ENCODE measurements around the gene FARP2. TPM values are rescaled to one million over a fixed set of nuclear protein-coding genes. Genes with fewer than 3 reads are reported as not detected.

Gene FARP2
- total and polyA plus RNA-seq, 4 donors: 5.8 to 30.9 (median 14.3) TPM

- Histone ChIP-seq H3K27ac (ENCODE audit: low read depth in 1 of 2, low read length in 2 of 2) (no peak overlapping the region), H3K36me3 (ENCODE audit: control insufficient read depth in 4 of 4, insufficient read depth in 3 of 4, low read depth in 1 of 4, low read length in 3 of 4) (peaks cover 0 to 29% (median 16%) of the 10 kb centered on the region in 4 donors), H3K4me1 (ENCODE audit: control insufficient read depth in 4 of 4, insufficient read depth in 4 of 4, low read length in 3 of 4) (no peaks in the 10 kb centered on the region), H3K9ac (ENCODE audit: low read depth in 1 of 2, low read length in 2 of 2) (no peak overlapping the region), H3K9me3 (ENCODE audit: control insufficient read depth in 4 of 4, low read length in 3 of 4) (no peaks in the 10 kb centered on the region), H3K4me3 (ENCODE audit: low read depth in 1 of 3, low read length in 3 of 3) (no peak overlapping the region), H3K27me3 (ENCODE audit: control insufficient read depth in 4 of 4, insufficient read depth in 4 of 4, low read length in 3 of 4) (no peaks in the 10 kb centered on the region)
- no peak for DNase-seq (ENCODE audit: low spot score)
- 97% methylated on average over 3 of the region's 3 CpGs for WGBS
- TF ChIP-seq JUND (IDR thresholded peaks at IDR 0.05): no peak
- no peak for TF ChIP-seq CTCF (IDR thresholded peaks at IDR 0.05; ENCODE audit: low read depth, low read length, missing input control)
- TF ChIP-seq NR2F2 (IDR thresholded peaks at IDR 0.05): no peak
- no peak for TF ChIP-seq MAX (IDR thresholded peaks at IDR 0.05)
- TF ChIP-seq FOXA1 (IDR thresholded peaks at IDR 0.05): no peak
- TF ChIP-seq SP1 (IDR thresholded peaks at IDR 0.05): no peak
- no peak for TF ChIP-seq ATF3 (IDR thresholded peaks at IDR 0.05)
- TF ChIP-seq RAD21 (IDR thresholded peaks at IDR 0.05): no peak
- TF ChIP-seq TAF1 (conservative IDR thresholded peaks at IDR 0.05): no peak
- no peak for TF ChIP-seq GABPA (IDR thresholded peaks at IDR 0.05 in 1 of 2, conservative IDR thresholded peaks at IDR 0.05 in 1 of 2)
- no peak for TF ChIP-seq ZBTB33 (IDR thresholded peaks at IDR 0.05)
These were observed 117.3 kb downstream of the FARP2 start for GRCh38 chr2:241473399-241473798.

- WGBS: 97% methylated on average over 3 of the region's 3 CpGs
- H3K4me1 ChIP-seq (ENCODE audit: control insufficient read depth in 4 of 4, insufficient read depth in 4 of 4, low read length in 3 of 4): no peaks in the 10 kb centered on the region
- no peak for TF ChIP-seq RXRA (IDR thresholded peaks at IDR 0.05)
- no peak for TF ChIP-seq RAD21 (IDR thresholded peaks at IDR 0.05)
- no peak for TF ChIP-seq MAX (IDR thresholded peaks at IDR 0.05)
- TF ChIP-seq ATF3 (IDR thresholded peaks at IDR 0.05): no peak
- TF ChIP-seq HNF4A (conservative IDR thresholded peaks at IDR 0.05): no peak
- TF ChIP-seq SP1 (IDR thresholded peaks at IDR 0.05): no peak
- no peak for TF ChIP-seq JUND (IDR thresholded peaks at IDR 0.05)
These were observed 119.2 kb downstream of the FARP2 start for GRCh38 chr2:241475267-241475666.

GRCh38 chr2:241478166-241478565, 122.1 kb downstream of the FARP2 start:
- 94% methylated on average over 8 of the region's 8 CpGs for WGBS
- H3K4me1 ChIP-seq (ENCODE audit: control insufficient read depth in 4 of 4, insufficient read depth in 4 of 4, low read length in 3 of 4): no peaks in the 10 kb centered on the region
- H3K36me3 ChIP-seq (ENCODE audit: control insufficient read depth in 4 of 4, insufficient read depth in 3 of 4, low read depth in 1 of 4, low read length in 3 of 4): peaks cover 1 to 31% (median 15%) of the 10 kb centered on the region in 4 donors
- no peak for DNase-seq (ENCODE audit: low spot score)
- no peak overlapping the region for H3K27ac ChIP-seq (ENCODE audit: low read depth in 1 of 2, low read length in 2 of 2)
- TF ChIP-seq ZBTB33 (IDR thresholded peaks at IDR 0.05): no peak
- TF ChIP-seq JUND (IDR thresholded peaks at IDR 0.05): no peak
- TF ChIP-seq FOXA2 (IDR thresholded peaks at IDR 0.05): no peak
- H3K27me3 ChIP-seq (ENCODE audit: control insufficient read depth in 4 of 4, insufficient read depth in 4 of 4, low read length in 3 of 4): no peaks in the 10 kb centered on the region
- H3K4me3 ChIP-seq (ENCODE audit: low read depth in 1 of 3, low read length in 3 of 3): no peak overlapping the region
- H3K9me3 ChIP-seq (ENCODE audit: control insufficient read depth in 4 of 4, low read length in 3 of 4): no peaks in the 10 kb centered on the region
- H3K9ac ChIP-seq (ENCODE audit: low read depth in 1 of 2, low read length in 2 of 2): no peak overlapping the region

More at GRCh38 chr2:241475267-241475666, 119.2 kb downstream of the FARP2 start:
- DNase-seq (ENCODE audit: low spot score): no peak
- no peak overlapping the region for H3K4me3 ChIP-seq (ENCODE audit: low read depth in 1 of 3, low read length in 3 of 3)
- peaks cover 1 to 34% (median 19%) of the 10 kb centered on the region in 4 donors for H3K36me3 ChIP-seq (ENCODE audit: control insufficient read depth in 4 of 4, insufficient read depth in 3 of 4, low read depth in 1 of 4, low read length in 3 of 4)
- no peak overlapping the region for H3K27ac ChIP-seq (ENCODE audit: low read depth in 1 of 2, low read length in 2 of 2)
- H3K9me3 ChIP-seq (ENCODE audit: control insufficient read depth in 4 of 4, low read length in 3 of 4): no peaks in the 10 kb centered on the region
- H3K27me3 ChIP-seq (ENCODE audit: control insufficient read depth in 4 of 4, insufficient read depth in 4 of 4, low read length in 3 of 4): no peaks in the 10 kb centered on the region
- H3K9ac ChIP-seq (ENCODE audit: low read depth in 1 of 2, low read length in 2 of 2): no peak overlapping the region

Data from liver (tissue), 9 donors.